GM12878 (cell line): Measurements from ENCODE around the gene MYOZ1. TPM values are rescaled to one million over a fixed set of nuclear protein-coding genes. Genes with fewer than 3 reads are reported as not detected.

Experiments used
- CHD2 ChIP-seq: IDR thresholded peaks from 2 replicates; pipeline ENCODE4 v1.6.1; 2011; ENCODE audit warnings: low read depth, low read length, improper control_type of control experiment, borderline replicate concordance
- IKZF1 ChIP-seq: fragments of 450-650 bp; conservative IDR thresholded peaks from 2 replicates; pipeline ENCODE4 v1.6.1; 2017; ENCODE audit warnings: antibody characterized with exemption, mild to moderate bottlenecking
- polyA plus RNA-seq, 11 experiments: library from polyadenylated mRNA; depleted of rRNA in 4 of 11; unstranded in 6 of 11; stranded (reverse) in 5 of 11; fragments of >200 nt; fragmentation: Nextera tagmentation in 4 of 11; fragmentation: Illumina TruSeq in 1 of 11; extraction: Ambion mirVana in 4 of 11; extraction: Trizol in 1 of 11; gene quantifications; 1 replicate in 1 of 11; 2 replicates in 10 of 11; pipeline versions ENCODE4 v1.2.1 to v1.2.3, GENCODE V29; 2011 to 2016; ENCODE audit warnings: inconsistent platforms in 2 of 11, missing spikeins in 2 of 11, low read depth in 1 of 11
- total RNA-seq, 4 experiments: library from RNA; depleted of rRNA in 3 of 4; stranded (reverse); fragments of >200 nt in 3 of 4; fragmentation: Illumina TruSeq in 1 of 4; extraction: Trizol in 1 of 4; gene quantifications; 2 replicates each; pipeline versions ENCODE4 v1.2.1 to v1.2.3, GENCODE V29; 2013 to 2021
- TF ChIP-seq, protein P1 (sequence below): fragments of 450-650 bp; IDR thresholded peaks from 2 replicates; pipeline ENCODE4 v1.6.1; 2017; ENCODE audit warnings: antibody characterized with exemption, mild to moderate bottlenecking, moderate library complexity

The MYOZ1 gene
- total and polyA plus RNA-seq, 10 of the 15 experiments (the other 5 are each of a cell fraction or from before 2014, with no cell fraction given), result 0.05 to 2.0 (median 0.62) TPM

DNA sequence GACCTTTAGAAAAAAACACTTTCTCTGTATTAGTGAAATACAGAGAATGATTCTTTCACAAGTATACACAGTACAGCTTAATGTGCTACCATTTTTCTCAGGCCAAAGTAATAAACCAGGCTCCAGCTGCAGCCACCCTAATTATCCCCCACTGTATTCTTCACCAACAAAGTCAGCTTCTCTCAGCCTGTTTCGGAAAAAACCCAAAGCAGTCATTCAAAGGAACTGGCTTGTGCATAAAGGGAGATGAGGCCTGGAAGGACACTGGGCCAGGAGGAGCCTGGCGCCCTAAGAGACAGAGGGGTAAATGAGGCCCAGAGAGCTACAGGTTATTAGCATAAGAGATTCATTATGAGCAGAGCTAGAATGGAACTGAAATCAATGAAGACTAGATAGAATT, 59.4 kb downstream of the MYOZ1 start (continued):
- TF ChIP-seq, protein P1, sequence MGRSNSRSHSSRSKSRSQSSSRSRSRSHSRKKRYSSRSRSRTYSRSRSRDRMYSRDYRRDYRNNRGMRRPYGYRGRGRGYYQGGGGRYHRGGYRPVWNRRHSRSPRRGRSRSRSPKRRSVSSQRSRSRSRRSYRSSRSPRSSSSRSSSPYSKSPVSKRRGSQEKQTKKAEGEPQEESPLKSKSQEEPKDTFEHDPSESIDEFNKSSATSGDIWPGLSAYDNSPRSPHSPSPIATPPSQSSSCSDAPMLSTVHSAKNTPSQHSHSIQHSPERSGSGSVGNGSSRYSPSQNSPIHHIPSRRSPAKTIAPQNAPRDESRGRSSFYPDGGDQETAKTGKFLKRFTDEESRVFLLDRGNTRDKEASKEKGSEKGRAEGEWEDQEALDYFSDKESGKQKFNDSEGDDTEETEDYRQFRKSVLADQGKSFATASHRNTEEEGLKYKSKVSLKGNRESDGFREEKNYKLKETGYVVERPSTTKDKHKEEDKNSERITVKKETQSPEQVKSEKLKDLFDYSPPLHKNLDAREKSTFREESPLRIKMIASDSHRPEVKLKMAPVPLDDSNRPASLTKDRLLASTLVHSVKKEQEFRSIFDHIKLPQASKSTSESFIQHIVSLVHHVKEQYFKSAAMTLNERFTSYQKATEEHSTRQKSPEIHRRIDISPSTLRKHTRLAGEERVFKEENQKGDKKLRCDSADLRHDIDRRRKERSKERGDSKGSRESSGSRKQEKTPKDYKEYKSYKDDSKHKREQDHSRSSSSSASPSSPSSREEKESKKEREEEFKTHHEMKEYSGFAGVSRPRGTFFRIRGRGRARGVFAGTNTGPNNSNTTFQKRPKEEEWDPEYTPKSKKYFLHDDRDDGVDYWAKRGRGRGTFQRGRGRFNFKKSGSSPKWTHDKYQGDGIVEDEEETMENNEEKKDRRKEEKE, result no peak
- TF ChIP-seq IKZF1 (no peak), CHD2 (no peak)

Other genes starting within 250 kb of the MYOZ1 start
Only the 7 nearest of the 11 such genes appear.
- gene PPP3CB, start 145.4 kb downstream of the MYOZ1 start, total RNA-seq (2014; rRNA removed), result 18.9 and 21.5 TPM in 2 replicates
- gene PPP3CB, start 145.4 kb downstream of the MYOZ1 start, total RNA-seq (2014; rRNA removed; fragmentation: Illumina TruSeq; extraction: Trizol), result 26.3 and 28.2 TPM in 2 replicates
- 42.0 and 43.0 TPM in 2 replicates for gene PPP3CB, start 145.4 kb downstream of the MYOZ1 start, total RNA-seq (2021)
- gene PPP3CB, start 145.4 kb downstream of the MYOZ1 start, polyA plus RNA-seq (2011; rRNA removed), result 17.8 and 24.6 TPM in 2 replicates
- gene PPP3CB, start 145.4 kb downstream of the MYOZ1 start, polyA plus RNA-seq (2014; fragmentation: Illumina TruSeq; extraction: Trizol), result 46.4 and 60.6 TPM in 2 replicates
- gene PPP3CB, start 145.4 kb downstream of the MYOZ1 start, polyA plus RNA-seq (2014; fragmentation: Nextera tagmentation; extraction: Ambion mirVana), result 10 to 100 TPM; 13.9 to 19.7 TPM
- gene PPP3CB, start 145.4 kb downstream of the MYOZ1 start, polyA plus RNA-seq (2014; rRNA removed), result 20.8 and 24.9 TPM in 2 replicates
- 10 to 100 TPM; 11.4 to 15.4 TPM for gene PPP3CB, start 145.4 kb downstream of the MYOZ1 start, polyA plus RNA-seq (2016; fragmentation: Nextera tagmentation; extraction: Ambion mirVana)
- gene USP54, start 50.1 kb downstream of the MYOZ1 start, total RNA-seq (2014; rRNA removed), result 4.1 and 5.7 TPM in 2 replicates
- 4.9 and 5.4 TPM in 2 replicates for gene USP54, start 50.1 kb downstream of the MYOZ1 start, total RNA-seq (2014; rRNA removed; fragmentation: Illumina TruSeq; extraction: Trizol)
- gene USP54, start 50.1 kb downstream of the MYOZ1 start, total RNA-seq (2021), result 7.0 and 9.5 TPM in 2 replicates
- 10.3 and 10.5 TPM in 2 replicates for gene USP54, start 50.1 kb downstream of the MYOZ1 start, polyA plus RNA-seq (2011; rRNA removed)
- 5.6 and 8.8 TPM in 2 replicates for gene USP54, start 50.1 kb downstream of the MYOZ1 start, polyA plus RNA-seq (2014; fragmentation: Illumina TruSeq; extraction: Trizol)
- 1 to 10 TPM in 1 of 2 experiments, under 1 TPM in 1; 0.93 to 1.7 TPM for gene USP54, start 50.1 kb downstream of the MYOZ1 start, polyA plus RNA-seq (2014; fragmentation: Nextera tagmentation; extraction: Ambion mirVana)
- gene USP54, start 50.1 kb downstream of the MYOZ1 start, polyA plus RNA-seq (2014; rRNA removed), result 3.9 and 4.7 TPM in 2 replicates
- gene USP54, start 50.1 kb downstream of the MYOZ1 start, polyA plus RNA-seq (2016; fragmentation: Nextera tagmentation; extraction: Ambion mirVana), result 1 to 10 TPM; 3.9 to 6.3 TPM
- 0.33 and 0.40 TPM in 2 replicates for gene SYNPO2L, start 14.6 kb upstream of the MYOZ1 start, total RNA-seq (2014; rRNA removed)
- gene SYNPO2L, start 14.6 kb upstream of the MYOZ1 start, total RNA-seq (2014; rRNA removed; fragmentation: Illumina TruSeq; extraction: Trizol), result 0.45 and 0.46 TPM in 2 replicates
- 2.3 and 2.6 TPM in 2 replicates for gene SYNPO2L, start 14.6 kb upstream of the MYOZ1 start, total RNA-seq (2021)
- 0.01 TPM in 1 of 2 replicates, not detected in the other for gene SYNPO2L, start 14.6 kb upstream of the MYOZ1 start, polyA plus RNA-seq (2011; rRNA removed)
- 1.2 and 1.3 TPM in 2 replicates for gene SYNPO2L, start 14.6 kb upstream of the MYOZ1 start, polyA plus RNA-seq (2014; fragmentation: Illumina TruSeq; extraction: Trizol)
- gene SYNPO2L, start 14.6 kb upstream of the MYOZ1 start, polyA plus RNA-seq (2014; fragmentation: Nextera tagmentation; extraction: Ambion mirVana), result under 1 TPM; 0.08 to 0.33 TPM
- 0.90 TPM in 2 replicates for gene SYNPO2L, start 14.6 kb upstream of the MYOZ1 start, polyA plus RNA-seq (2014; rRNA removed)
- gene SYNPO2L, start 14.6 kb upstream of the MYOZ1 start, polyA plus RNA-seq (2016; fragmentation: Nextera tagmentation; extraction: Ambion mirVana), result 1 to 10 TPM in 1 of 2 experiments, under 1 TPM in 1; 0.73 to 1.3 TPM
- 6.3 and 6.7 TPM in 2 replicates for gene AGAP5, start 56.6 kb upstream of the MYOZ1 start, total RNA-seq (2014; rRNA removed)
- gene AGAP5, start 56.6 kb upstream of the MYOZ1 start, total RNA-seq (2014; rRNA removed; fragmentation: Illumina TruSeq; extraction: Trizol), result 5.9 and 6.5 TPM in 2 replicates
- 5.9 and 6.7 TPM in 2 replicates for gene AGAP5, start 56.6 kb upstream of the MYOZ1 start, total RNA-seq (2021)
- 6.8 and 8.5 TPM in 2 replicates for gene AGAP5, start 56.6 kb upstream of the MYOZ1 start, polyA plus RNA-seq (2011; rRNA removed)
- 8.1 and 8.5 TPM in 2 replicates for gene AGAP5, start 56.6 kb upstream of the MYOZ1 start, polyA plus RNA-seq (2014; fragmentation: Illumina TruSeq; extraction: Trizol)
- gene AGAP5, start 56.6 kb upstream of the MYOZ1 start, polyA plus RNA-seq (2014; fragmentation: Nextera tagmentation; extraction: Ambion mirVana), result under 1 TPM in 1 of 2 experiments, not detected in 1; 0.68 TPM
- gene AGAP5, start 56.6 kb upstream of the MYOZ1 start, polyA plus RNA-seq (2014; rRNA removed), result 7.3 and 9.1 TPM in 2 replicates
- gene AGAP5, start 56.6 kb upstream of the MYOZ1 start, polyA plus RNA-seq (2016; fragmentation: Nextera tagmentation; extraction: Ambion mirVana), result 1 to 10 TPM; 2.3 TPM
- 96.9 and 117 TPM in 2 replicates for gene SEC24C, start 102.9 kb upstream of the MYOZ1 start, total RNA-seq (2014; rRNA removed)
- gene SEC24C, start 102.9 kb upstream of the MYOZ1 start, total RNA-seq (2014; rRNA removed; fragmentation: Illumina TruSeq; extraction: Trizol), result 43.4 and 48.2 TPM in 2 replicates
- gene SEC24C, start 102.9 kb upstream of the MYOZ1 start, total RNA-seq (2021), result 91.7 and 99.9 TPM in 2 replicates
- 52.3 and 110 TPM in 2 replicates for gene SEC24C, start 102.9 kb upstream of the MYOZ1 start, polyA plus RNA-seq (2011; rRNA removed)
- 67.7 and 81.5 TPM in 2 replicates for gene SEC24C, start 102.9 kb upstream of the MYOZ1 start, polyA plus RNA-seq (2014; fragmentation: Illumina TruSeq; extraction: Trizol)
- 10 to 100 TPM; 12.7 to 18.8 TPM for gene SEC24C, start 102.9 kb upstream of the MYOZ1 start, polyA plus RNA-seq (2014; fragmentation: Nextera tagmentation; extraction: Ambion mirVana)
- gene SEC24C, start 102.9 kb upstream of the MYOZ1 start, polyA plus RNA-seq (2014; rRNA removed), result 73.6 and 82.1 TPM in 2 replicates
- 10 to 100 TPM; 71.3 to 74.1 TPM for gene SEC24C, start 102.9 kb upstream of the MYOZ1 start, polyA plus RNA-seq (2016; fragmentation: Nextera tagmentation; extraction: Ambion mirVana)
- 74.3 and 77.4 TPM in 2 replicates for gene CHCHD1, start 140.6 kb upstream of the MYOZ1 start, total RNA-seq (2014; rRNA removed)
- 42.8 and 47.5 TPM in 2 replicates for gene CHCHD1, start 140.6 kb upstream of the MYOZ1 start, total RNA-seq (2014; rRNA removed; fragmentation: Illumina TruSeq; extraction: Trizol)
- 35.0 and 36.9 TPM in 2 replicates for gene CHCHD1, start 140.6 kb upstream of the MYOZ1 start, total RNA-seq (2021)
- 56.7 and 69.0 TPM in 2 replicates for gene CHCHD1, start 140.6 kb upstream of the MYOZ1 start, polyA plus RNA-seq (2011; rRNA removed)
- 25.3 and 42.4 TPM in 2 replicates for gene CHCHD1, start 140.6 kb upstream of the MYOZ1 start, polyA plus RNA-seq (2014; fragmentation: Illumina TruSeq; extraction: Trizol)
- gene CHCHD1, start 140.6 kb upstream of the MYOZ1 start, polyA plus RNA-seq (2014; fragmentation: Nextera tagmentation; extraction: Ambion mirVana), result 10 to 100 TPM; 69.5 to 81.4 TPM
- gene CHCHD1, start 140.6 kb upstream of the MYOZ1 start, polyA plus RNA-seq (2014; rRNA removed), result 70.4 and 79.4 TPM in 2 replicates
- 100 to 1,000 TPM; 127 to 132 TPM for gene CHCHD1, start 140.6 kb upstream of the MYOZ1 start, polyA plus RNA-seq (2016; fragmentation: Nextera tagmentation; extraction: Ambion mirVana)
- 23.9 and 30.8 TPM in 2 replicates for gene ZSWIM8, start 144.1 kb upstream of the MYOZ1 start, total RNA-seq (2014; rRNA removed)
- 16.4 and 18.7 TPM in 2 replicates for gene ZSWIM8, start 144.1 kb upstream of the MYOZ1 start, total RNA-seq (2014; rRNA removed; fragmentation: Illumina TruSeq; extraction: Trizol)
- gene ZSWIM8, start 144.1 kb upstream of the MYOZ1 start, total RNA-seq (2021), result 45.4 and 47.9 TPM in 2 replicates
- 17.5 and 44.6 TPM in 2 replicates for gene ZSWIM8, start 144.1 kb upstream of the MYOZ1 start, polyA plus RNA-seq (2011; rRNA removed)
- 15.3 and 31.5 TPM in 2 replicates for gene ZSWIM8, start 144.1 kb upstream of the MYOZ1 start, polyA plus RNA-seq (2014; fragmentation: Illumina TruSeq; extraction: Trizol)
- gene ZSWIM8, start 144.1 kb upstream of the MYOZ1 start, polyA plus RNA-seq (2014; fragmentation: Nextera tagmentation; extraction: Ambion mirVana), result 1 to 10 TPM; 7.8 to 8.5 TPM
- 47.1 and 48.8 TPM in 2 replicates for gene ZSWIM8, start 144.1 kb upstream of the MYOZ1 start, polyA plus RNA-seq (2014; rRNA removed)
- 10 to 100 TPM; 14.0 to 15.1 TPM for gene ZSWIM8, start 144.1 kb upstream of the MYOZ1 start, polyA plus RNA-seq (2016; fragmentation: Nextera tagmentation; extraction: Ambion mirVana)